OCI-M2 (cell line): ENCODE data around the gene RGS17.
A peak's percentile ranks its signal among the peaks of the same experiment; 100 is the strongest.
"Not testable (repeated sequence)": the region's sequence is repeated elsewhere in the genome, so short reads cannot be mapped to it uniquely, and the experiment has no call there.

Experiments
- DNase-seq: peaks from one replicate; lab custom pipeline; 2025; ENCODE audit not compliant: unreplicated experiment; lab: John Stamatoyannopoulos, UW

RGS17 gene

DNA sequence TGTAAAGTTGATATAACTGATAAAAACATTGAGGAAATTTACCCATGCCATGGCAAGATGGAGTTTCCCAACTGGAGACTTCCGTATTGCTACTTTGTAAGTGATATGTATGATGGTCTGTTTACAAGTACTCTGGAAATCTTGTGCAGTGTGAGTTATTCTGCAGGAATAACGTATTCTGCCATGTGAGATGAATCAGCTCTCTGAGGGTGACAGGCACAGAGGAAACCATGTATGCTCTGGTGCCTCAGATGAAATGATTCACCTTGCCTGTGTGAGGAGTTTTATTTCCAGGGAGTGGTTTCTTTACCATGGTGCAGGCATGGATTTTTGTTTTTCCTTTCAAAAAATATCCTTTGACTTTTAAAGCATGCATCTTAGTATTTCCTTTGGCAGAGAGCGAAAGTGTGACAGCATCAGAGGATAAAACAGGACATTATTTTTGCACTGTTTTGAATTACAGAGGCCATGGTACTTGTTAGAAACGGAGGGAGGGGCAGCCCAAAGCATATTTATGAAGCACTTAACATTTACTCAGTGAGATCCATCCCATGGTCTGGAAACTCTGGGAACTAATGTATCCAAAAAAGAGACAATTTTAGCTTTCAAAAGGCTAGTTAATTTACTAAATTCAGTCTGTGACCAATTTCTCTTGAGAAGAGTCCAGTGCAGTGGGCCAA is 92.6 kb downstream of the RGS17 start:
- DNase-seq, result no peak

DNA sequence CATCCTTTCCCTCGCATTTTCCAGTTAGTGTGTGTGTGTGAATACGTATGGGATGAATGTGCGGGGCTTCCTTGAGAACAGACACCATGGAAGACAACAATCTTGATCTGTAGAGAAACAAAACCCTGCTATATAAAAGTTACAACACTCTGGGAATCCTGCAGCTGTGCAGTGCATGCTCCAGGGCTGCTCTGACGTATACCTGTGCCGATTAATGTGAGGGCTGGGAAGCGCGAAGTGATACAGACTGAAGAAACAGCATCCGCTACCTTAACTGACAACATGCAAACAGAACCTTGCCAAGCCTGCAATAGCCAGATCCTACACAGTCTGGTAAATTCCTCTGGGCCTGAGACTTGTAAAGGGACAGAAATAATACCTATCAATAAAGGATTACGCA is 96.9 kb downstream of the RGS17 start:
- DNase-seq, result no peak

DNA sequence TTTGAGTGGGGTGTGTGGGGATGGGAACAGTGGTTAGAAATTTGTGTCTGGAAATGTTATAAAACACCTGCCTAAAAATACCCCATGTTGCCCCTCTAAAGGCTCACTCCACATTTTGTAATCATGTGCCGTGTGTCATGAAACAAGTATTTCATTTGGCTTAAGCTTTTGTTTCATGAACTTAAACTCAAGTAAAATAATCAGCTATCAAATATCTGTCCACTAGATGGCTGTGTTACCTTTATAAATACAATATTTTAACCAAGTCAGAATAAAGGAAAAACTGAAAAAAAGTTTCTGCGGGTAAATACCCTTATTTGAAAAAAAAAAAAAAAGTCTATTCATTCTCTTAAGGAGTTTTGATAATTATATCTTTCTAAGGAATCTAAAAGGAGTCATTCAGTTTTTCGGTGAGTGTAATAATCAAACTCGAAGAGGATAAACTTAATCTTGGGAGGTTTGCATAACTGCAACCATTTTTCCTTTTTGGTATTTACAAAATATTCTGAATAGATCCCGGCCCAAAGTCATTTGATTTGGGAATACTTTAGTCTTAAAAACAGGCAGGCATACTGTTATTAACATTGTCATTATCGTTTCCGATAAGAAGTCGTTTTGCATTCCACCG is 98.7 kb downstream of the RGS17 start:
- peak; percentile 17 for DNase-seq

DNA sequence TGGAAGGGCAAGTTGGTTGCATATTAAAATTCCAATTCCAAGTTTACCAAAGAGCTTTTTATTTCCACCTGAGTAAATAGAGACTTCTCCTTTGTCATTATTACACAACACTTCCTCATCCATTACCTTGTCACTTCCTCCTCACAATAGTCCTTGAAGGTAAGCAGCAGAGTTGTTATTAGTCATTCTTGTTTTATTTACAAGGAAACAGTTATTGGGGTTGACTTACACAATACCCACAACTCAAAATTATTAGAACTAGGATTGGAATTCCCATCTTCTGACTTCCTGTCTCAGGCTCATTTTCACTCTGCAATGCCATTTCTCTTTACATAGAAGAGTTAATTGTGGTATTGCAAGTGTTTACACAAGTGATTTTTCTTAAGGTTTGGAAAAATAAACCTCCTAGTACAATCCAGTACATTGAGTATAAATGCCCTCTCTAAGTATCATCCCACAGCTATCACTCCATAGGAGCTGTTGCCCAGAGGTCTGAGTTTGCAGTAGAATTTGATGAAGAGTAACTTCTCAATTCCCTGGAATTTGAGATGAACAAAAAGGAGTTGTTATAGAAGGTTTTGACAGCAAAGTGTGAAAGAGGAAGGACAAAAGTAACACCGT is 99.6 kb downstream of the RGS17 start:
- DNase-seq, result no peak

DNA sequence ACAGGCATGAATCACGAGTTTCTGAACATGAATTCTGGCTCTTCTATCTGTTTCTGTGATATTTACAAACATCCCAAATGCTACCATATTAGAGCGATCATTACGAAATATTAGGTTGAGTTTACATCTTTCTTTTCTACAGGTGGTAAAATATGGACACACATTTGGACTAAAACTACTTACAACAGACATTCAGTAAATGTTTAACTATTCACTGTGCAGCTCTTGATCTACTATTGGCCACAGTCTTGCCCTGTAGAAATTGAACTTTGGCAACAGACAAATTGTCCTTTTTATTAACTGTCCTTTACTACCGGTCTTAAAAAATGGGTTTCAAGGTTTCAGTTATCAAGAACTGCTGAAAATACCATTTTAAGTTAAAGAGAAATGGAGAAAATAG is 102.1 kb downstream of the RGS17 start:
- no peak for DNase-seq

DNA sequence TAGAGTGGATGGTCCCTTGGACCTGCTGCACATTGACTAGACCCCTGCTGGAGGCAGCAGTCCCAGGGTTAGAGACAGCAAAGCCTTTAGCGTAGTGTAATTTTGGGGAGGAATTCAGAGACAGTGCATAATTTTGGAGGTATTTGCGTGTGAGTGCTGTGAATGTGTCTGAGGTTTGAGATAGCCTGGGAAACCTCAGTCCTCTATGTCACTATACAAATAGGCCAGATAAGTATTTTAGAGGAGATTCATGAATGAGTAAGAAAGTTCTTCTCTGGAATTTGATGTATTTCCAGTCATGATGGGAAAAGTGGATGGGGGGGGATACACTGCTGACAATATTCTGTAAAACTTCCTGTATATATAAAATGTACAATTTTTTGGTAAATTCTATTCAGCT is 102.8 kb downstream of the RGS17 start:
- no peak for DNase-seq

DNA sequence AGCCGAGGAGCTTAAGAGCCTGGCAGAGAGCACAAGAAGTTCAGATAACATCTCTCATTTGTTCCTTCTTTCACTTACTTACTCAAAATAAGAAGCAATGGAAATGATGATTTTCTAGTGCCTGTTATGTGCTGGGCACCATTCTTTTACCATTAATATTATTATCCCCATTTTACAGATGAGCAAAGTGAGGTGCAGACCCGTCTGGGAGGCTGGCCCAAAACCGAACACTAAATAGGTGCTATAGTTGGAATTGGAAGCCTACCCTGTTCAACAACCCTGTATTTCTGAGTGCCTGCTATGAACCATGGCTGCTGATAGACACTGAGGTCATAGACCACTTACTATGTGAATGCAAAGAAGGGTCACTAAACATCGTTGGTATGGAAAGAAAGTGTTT is 103.6 kb downstream of the RGS17 start:
- DNase-seq, result no peak

DNA sequence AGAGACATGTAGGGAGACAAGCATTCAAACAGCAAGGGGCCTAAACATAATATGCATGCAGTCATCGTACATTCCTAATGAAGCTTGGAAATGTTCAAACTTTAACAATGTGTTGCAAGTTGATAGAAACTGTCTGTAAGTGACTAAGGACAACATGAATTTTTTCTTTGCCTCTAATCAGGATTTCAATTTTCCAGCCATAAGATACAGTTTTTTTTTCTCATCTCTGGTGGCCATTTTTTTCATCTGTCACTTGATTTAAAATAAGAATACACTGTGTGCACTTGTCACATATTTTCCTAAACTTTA is 106.4 kb downstream of the RGS17 start:
- no peak for DNase-seq

DNA sequence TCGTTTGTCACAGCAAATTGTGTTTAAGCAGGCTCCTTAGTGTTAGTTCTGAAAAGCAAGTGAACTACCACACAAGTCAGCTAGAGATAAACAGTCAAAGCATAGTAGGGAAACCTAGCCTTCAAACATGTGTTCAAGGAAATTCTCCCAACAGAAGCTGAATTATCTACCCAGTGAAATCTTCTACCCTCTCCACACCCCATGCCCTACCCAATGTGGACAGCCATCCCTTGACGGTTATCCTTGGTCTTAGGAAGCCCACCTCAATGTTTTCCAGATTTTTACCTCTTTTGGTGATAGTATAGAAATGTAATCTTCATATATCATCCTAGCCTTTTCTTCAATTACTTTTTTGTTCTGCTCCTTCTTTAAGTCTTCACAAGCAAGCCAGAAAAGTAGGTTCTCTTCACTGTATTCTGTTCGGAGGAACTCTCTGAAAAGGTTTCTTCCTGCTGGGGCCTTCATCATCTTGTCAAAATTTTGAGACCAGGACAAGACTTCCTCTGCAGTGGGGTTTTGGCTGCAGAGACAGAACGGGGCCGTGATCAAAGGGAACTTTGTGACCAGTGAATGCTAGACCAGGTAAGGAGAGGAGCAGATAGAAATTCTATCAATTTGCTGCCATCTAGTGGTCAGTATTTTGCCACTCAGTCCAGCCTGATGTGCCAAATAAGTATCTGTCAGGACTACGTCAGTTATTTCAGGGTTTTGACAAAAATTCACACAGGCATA is 106.9 kb downstream of the RGS17 start:
- DNase-seq, result peak; percentile 46

DNA sequence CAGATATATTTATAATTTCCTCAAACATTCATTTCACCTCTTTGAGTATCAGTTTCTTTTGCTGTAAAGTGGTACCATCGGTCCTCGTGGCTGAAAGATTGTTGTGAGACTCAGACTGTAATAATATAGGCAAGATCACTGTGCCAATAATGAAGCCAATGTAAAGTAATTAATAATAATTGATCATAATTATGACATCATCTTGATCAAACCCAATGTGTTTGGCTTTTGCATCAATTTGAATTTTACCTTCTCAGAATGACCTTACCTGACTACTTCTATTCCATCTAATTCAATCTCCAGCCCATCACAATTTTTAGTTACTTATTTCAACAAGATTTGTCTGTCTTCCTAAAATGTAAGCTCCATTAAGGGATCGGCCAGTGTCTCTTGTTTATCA is 112.7 kb downstream of the RGS17 start:
- DNase-seq, result no peak

DNA sequence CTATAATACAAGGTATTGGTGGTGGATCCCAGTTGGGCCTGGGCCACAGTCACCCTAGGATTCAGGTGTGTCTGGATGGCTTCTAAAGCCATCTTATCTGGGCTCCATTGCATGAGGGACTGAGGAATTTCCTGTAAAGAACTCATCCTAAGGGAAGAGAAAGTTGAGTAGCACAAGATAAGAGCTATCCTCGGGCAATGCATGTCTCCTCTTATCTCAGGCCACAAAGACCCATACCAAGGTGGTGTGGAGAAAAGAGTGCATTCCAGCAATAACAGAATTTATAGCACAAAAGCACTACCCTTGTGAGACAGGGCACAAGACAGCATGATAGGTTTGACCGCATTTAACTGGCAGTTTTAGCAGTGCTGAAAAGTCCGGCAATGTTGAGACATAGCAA is 114.2 kb downstream of the RGS17 start:
- no peak for DNase-seq

DNA sequence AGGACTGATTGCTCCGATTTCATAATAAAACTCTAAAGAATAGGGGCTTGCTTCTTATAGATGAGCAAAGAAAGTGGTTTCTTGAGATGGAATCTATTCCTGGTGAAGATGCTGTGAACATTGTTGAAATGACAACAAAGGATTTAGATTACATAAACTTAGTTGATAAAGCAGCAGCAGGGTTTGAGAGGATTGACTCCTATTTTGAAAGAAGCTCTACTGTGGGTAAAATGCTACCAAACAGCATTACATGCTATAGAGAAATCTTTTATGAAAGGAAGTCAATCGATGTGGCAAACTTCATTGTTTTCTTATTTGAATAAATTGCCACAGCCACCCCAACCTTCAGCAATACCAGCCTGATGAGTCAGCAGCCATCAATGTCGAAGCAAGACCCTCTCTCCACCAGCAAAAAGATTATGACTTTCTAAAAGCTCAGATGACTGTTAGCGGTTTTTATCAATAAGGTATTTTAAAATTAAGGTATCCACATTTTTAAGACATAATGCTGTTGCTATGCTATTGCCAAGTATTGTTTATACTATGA is 115.9 kb downstream of the RGS17 start:
- DNase-seq, result no peak

DNA sequence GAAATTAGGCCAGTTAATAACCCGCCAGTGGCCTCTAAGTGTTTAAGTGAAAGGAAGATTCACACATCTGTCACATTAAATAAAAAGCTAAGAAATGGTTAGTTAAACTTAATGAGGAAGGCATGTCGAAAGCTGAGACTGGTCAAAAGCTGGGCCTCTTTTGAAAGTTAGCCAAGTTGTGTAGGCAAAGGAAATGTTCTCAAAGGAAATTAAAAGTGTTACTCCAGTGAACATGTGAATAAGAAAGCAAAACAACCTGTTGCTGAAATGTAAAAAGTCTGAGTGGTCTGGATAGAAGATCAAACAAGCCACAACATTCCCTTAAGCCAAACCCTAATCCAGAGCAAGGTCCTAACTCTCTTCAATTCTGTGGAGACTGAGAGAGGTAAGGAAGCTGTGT is 117.6 kb downstream of the RGS17 start:
- DNase-seq, result no peak

DNA sequence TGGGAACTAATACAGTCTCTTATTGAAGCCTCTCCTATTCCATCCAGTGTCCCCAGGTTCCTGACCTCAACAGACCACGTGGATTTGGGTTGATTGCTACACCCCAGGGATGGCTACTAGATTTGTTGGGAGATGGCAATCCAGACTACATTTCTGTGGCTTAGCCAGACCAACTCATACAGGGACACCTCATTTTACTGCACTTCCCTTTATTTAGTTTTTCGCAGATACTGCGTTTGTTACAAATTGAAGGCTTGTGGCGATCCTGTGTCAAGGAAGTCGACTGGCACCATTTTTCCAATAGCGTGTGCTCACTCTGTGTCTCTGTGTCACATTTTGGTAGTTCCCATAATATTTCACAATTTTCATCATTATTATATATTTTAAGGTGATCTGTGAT is 118.2 kb downstream of the RGS17 start:
- DNase-seq, result no peak

DNA sequence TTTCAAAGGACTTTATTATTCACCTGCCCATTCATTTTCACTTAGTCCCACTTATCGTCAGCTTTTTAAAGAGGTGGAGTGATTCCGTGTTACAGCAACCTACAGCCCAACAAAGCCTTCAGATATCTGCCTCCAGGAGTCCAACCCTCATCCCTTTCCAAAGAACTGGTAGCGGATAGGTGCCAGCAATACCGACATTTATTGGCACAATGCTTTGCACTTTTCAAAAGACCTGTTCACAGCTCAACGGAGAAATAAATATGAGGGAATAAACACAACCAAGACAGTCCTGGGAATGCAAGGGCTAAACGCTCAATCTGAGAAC is 127.8 kb downstream of the RGS17 start:
- DNase-seq, result no peak

DNA sequence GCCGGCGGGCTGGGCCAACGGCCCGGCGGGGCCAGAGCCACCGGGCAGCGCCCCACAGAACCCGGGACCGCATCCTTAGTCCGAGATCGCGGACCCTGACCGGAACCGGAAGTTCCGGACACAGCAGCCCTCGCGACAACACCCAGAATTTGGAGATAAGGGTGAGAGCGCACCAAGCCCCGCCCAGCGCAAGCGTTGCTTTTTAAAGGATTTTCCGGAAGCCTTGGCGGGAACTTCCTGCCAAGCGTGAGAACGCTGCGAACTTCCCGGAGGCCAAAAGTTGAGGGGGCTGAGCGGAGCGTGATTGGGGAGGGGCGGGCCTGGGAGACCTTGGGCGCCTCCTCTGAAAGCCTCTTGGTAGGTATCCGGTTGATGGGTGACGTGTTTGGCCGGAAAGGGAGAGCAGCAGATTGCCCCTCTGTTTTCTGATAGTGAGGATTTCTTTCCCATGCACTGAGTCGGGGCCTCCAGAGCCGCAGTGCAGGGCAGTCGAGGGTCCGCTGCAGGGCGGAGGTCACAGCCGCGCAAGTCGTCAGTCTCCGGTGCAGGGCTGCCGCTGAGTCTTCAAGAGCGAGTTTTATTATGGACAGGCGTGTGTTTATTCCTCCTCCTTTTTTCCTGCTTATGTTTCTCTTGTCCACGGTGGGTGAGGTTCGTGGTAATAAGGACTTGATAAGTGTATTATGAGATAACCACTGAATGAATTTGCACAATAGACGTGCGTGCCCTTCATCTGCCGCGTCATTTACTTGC is 128.3 kb downstream of the RGS17 start, which contains the start of gene MTRF1L:
Gene MTRF1L, minus strand, starts transcription at position 97 of the 753 bp plus-strand sequence. Its CDS starts 24 bp downstream, at position 73.
- DNase-seq, result peak; percentile 92

DNA sequence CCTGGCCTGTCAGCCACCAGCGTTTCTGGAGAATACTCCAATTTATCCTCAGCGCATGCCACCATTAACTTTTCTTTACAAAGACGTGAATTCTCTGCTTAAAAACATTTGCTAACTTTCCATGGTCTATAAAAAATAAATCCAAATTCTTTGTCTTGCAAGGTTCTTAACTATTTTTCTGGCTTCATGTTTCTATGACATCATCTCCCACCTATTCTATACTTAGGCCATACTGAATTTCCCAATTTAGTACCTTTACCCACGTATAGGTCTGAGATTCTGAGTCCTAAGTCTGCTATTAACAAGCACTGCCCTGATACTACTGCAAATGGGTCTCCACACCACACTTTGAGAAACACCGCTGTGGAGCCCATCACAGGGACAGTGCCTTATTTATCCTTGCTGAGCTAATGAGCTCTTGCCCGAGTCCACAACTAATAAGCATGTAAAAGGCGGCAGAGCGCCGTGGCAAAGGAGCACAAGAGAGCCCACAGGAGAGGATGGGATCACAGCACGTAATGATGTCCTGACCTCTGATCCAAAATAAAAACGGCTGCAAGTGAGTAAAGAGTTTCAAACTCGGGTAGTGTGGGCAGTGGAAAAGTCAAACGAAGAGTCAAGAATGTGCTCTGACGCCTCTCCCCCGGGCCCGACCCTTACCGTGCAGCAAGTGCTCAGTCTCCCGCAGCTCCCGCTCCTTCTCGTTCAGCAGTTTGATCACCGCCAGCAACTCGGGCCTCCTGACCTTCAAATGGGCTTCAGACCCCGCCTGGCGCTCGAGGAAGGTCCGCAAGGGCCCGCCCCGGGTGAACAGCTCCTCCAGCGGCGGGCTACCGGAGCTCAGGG is 129.1 kb downstream of the RGS17 start:
- no peak for DNase-seq

DNA sequence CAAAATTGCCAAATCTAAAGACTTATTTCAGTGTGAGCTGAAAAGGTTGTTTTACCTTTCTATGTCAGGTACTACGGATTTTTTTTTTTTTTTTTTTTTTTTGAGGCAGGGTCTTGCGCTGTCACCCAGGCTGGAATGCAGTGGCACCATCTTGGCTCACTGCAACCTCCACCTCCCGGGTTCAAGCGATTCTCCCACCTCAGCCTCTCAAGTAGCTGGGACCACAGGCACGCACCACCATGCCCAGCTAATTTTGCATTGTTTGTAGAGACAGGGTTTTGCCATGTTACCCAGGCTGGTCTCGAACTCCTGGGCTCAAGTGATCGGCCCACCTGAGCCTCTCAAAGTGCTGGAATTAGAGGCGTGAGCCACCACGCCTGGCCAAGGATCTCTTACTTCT is 130.3 kb downstream of the RGS17 start:
- DNase-seq, result not testable (repeated sequence)

DNA sequence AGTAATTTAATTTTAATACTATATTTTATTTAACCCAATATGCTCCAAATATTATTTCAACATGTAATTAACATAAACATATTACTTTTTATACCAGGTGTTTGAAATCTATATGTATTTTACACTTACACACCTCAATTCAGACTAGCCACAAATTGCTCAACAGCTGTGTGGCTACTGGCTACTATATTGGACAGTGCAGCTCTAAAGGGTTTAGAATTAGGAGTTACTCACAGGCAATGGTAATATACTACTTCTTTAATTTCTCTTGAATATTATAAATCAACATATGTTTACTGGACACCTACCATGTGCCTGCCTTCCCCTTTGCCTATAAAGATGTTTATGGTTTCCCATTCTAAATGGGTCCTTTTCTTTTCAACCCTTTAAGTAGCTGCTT is 130.8 kb downstream of the RGS17 start:
- DNase-seq, result no peak

DNA sequence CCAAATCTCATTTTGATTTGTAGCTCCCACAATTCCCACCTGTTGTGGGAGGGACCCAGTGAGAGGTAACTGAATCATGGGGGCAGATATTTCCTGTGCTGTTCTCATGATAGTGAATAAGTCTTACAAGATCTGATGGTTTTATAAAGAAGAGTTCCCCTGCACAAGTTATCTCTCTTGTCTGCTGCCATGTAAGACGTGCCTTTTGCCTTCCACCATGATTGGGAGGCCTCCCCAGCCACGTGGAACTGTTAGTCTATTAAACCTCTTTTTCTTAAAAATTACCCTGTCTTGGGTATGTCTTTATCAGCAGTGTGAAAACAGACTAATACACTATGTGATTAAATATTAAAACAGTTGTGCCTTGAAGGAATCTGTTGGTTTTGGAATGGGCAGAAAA is 131.5 kb downstream of the RGS17 start:
- DNase-seq, result not testable (repeated sequence)
